GM18526 (cell line): ENCODE results near the gene SERINC1.

Experiments
- POLR2A ChIP-seq: IDR thresholded peaks from 3 replicates; pipeline ENCODE4 v1.6.1; 2011; ENCODE audit not compliant: insufficient read length; ENCODE audit errors: extremely low read depth

Gene SERINC1

GRCh38 chr6:122400462-122401089 is 71.0 kb downstream of the SERINC1 start:
- no peak for TF ChIP-seq POLR2A

- no peak for TF ChIP-seq POLR2A
These were observed 71.5 kb downstream of the SERINC1 start for GRCh38 chr6:122400121-122400450.

GRCh38 chr6:122399348-122400120 is 72.1 kb downstream of the SERINC1 start, which contains the start of gene HSF2:
Gene HSF2, plus strand, starts transcription at chr6:122399652. Its CDS starts 86 bp downstream, at chr6:122399738.
- peak; percentile 49 for TF ChIP-seq POLR2A

- no peak for TF ChIP-seq POLR2A
These were observed 72.6 kb downstream of the SERINC1 start for GRCh38 chr6:122399055-122399347.

GRCh38 chr6:122394016-122394415 is 77.6 kb downstream of the SERINC1 start:
- no peak for TF ChIP-seq POLR2A

GRCh38 chr6:122393351-122393896 is 78.2 kb downstream of the SERINC1 start:
- no peak for TF ChIP-seq POLR2A
